ENCODE data around the gene SERPINA5. TPM values are rescaled to one million over a fixed set of nuclear protein-coding genes. Genes with fewer than 3 reads are reported as not detected.

SERPINA5 gene
- total RNA-seq, 4 donors from 2014 or later: 2.3 to 8.4 (median 3.7) TPM

DNA sequence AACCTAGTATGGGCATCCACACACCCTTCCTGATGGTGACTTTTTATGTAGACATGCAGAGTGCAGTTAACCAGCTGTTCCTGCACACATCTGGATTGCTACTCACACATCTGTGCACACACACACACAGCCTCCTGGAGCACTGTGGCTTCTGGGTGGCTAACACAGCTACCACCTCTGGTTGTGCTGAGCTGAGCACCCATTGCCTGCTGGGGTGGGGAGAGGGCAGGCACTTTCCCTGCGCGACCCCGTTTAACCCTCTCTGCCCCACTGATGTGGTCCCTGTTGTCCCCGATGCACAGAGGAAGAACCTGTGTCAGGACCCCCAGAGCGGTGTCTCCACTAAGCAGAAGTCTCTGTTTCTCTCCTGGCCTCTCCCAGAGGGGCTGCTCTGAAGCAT is 16.6 kb downstream of the SERPINA5 start:
- Histone ChIP-seq H3K4me1 (peaks cover 0 to 43% (median 21%) of the 10 kb centered on the region in 3 donors), H3K9me3 (no peaks in the 10 kb centered on the region), H3K4me3 (no peak overlapping the region), H3K36me3 (no peaks in the 10 kb centered on the region), H3K27ac (no peak overlapping the region), H3K27me3 (no peaks in the 10 kb centered on the region)
- no peak for TF ChIP-seq CTCF (IDR thresholded peaks at IDR 0.05)
- TF ChIP-seq POLR2A (IDR thresholded peaks at IDR 0.05): no peak
- no peak for TF ChIP-seq POLR2AphosphoS5 (IDR thresholded peaks at IDR 0.05)
- TF ChIP-seq EP300 (IDR thresholded peaks at IDR 0.05): no peak
- 93% methylated on average over 3 of the region's 5 CpGs; no CpG with 5 or more reads in 1 of the 2 donors for WGBS, 2 donors (ENCODE audit: low coverage in 1 of 2)
- ATAC-seq: no peak

- peaks cover 0 to 46% (median 21%) of the 10 kb centered on the region in 3 donors for H3K4me1 ChIP-seq
- WGBS, 2 donors (ENCODE audit: low coverage in 1 of 2): 43 to 50% methylated on average over 1 to 2 of the region's 7 CpGs
- no peak overlapping the region for H3K4me3 ChIP-seq
- H3K27ac ChIP-seq: peak overlapping the region in 3 of 4 donors; percentile 68 to 74 (median 72)
- H3K36me3 ChIP-seq: no peaks in the 10 kb centered on the region
- no peak for TF ChIP-seq POLR2AphosphoS5 (IDR thresholded peaks at IDR 0.05)
- TF ChIP-seq EP300 (IDR thresholded peaks at IDR 0.05): no peak
- TF ChIP-seq CTCF (IDR thresholded peaks at IDR 0.05): no peak
- TF ChIP-seq POLR2A (IDR thresholded peaks at IDR 0.05): no peak
- no peak for ATAC-seq
- no peaks in the 10 kb centered on the region for H3K9me3 ChIP-seq
- no peaks in the 10 kb centered on the region for H3K27me3 ChIP-seq
Observed at GRCh38 chr14:94598506-94598815, 17.2 kb downstream of the SERPINA5 start.

DNA sequence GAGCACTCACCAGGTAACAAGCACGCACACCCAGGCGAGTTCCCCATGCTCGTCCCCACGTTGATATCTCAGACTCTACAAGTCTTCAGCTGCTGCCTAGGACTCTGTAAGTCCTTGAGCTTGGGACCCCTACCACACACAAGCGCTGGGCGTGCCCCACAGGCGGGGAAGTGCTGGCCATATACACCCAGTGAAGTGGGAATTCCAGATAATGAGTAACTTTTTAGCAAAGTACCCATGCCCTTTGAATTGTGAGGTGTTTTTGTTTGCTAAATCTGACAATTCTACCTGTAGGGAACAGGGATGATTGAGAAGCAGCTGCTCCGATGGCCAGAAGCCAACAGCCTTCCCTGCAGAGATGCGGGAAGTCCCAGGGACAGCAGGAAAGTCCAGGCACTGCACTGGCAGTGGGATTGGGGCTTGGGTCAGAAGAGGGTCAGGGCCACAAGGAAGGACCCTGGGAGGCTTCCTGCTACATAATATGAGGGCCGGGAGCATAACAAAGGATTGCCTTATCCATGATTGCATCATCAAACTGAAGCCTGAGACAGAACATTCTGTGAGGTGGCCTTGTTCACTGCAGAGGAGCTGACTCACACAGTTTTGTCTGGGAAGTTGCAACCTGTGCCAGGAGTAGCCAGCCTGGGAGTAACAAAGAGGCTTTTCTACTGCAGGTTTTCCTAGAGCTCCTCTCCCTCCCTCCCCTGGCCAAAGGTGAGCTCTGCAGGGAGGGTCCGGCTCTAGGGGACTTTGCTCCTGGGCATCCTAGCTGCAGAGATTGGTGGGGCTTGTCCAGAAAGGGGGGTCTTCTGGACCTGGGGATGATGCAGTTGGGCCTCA is 17.8 kb downstream of the SERPINA5 start:
- ATAC-seq: peak; percentile 80
- 38% methylated on average over 3 of the region's 11 CpGs; no CpG with 5 or more reads in 1 of the 2 donors for WGBS, 2 donors (ENCODE audit: low coverage in 1 of 2)
- H3K4me1 ChIP-seq: peaks cover 0 to 46% (median 21%) of the 10 kb centered on the region in 3 donors
- TF ChIP-seq POLR2A (IDR thresholded peaks at IDR 0.05): no peak
- TF ChIP-seq CTCF (IDR thresholded peaks at IDR 0.05): peak in 1 of 4 experiments; percentile 27
- no peak for TF ChIP-seq EP300 (IDR thresholded peaks at IDR 0.05)
- peak; percentile 93 for TF ChIP-seq POLR2AphosphoS5 (IDR thresholded peaks at IDR 0.05)
- no peaks in the 10 kb centered on the region for H3K36me3 ChIP-seq
- H3K27me3 ChIP-seq: no peaks in the 10 kb centered on the region
- peak overlapping the region; percentile 39 to 74 (median 70) for H3K27ac ChIP-seq
- H3K4me3 ChIP-seq: no peak overlapping the region
- H3K9me3 ChIP-seq: no peaks in the 10 kb centered on the region

GRCh38 chr14:94599656-94600004 is 18.4 kb downstream of the SERPINA5 start:
- Histone ChIP-seq H3K27ac (peak overlapping the region; percentile 39 to 74 (median 70)), H3K27me3 (no peaks in the 10 kb centered on the region), H3K4me1 (peaks cover 0 to 46% (median 21%) of the 10 kb centered on the region in 3 donors), H3K9me3 (no peaks in the 10 kb centered on the region), H3K36me3 (no peaks in the 10 kb centered on the region), H3K4me3 (no peak overlapping the region)
- WGBS, 2 donors (ENCODE audit: low coverage in 1 of 2): 0 to 46% methylated on average over 1 to 3 of the region's 3 CpGs
- no peak for TF ChIP-seq CTCF (IDR thresholded peaks at IDR 0.05)
- ATAC-seq: no peak

DNA sequence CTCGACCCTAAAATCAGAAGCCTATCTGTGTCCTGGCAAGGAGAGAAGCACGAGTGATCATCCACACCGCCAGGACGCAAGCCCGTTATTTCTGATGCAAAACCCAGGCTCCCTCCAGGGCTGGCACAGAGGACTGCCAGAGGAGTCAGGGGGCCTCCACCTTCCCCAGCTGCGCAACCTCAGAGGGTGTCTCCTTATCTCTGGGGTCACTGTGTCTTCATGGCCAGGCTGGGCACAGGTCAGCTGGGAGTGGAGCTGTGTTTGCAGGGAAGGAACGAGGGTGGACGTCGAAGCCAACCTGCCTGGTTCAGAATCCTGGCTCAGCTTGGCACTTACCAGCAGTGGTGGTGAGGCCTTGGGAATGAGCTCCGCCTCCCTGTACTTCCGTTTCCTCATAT is 18.9 kb downstream of the SERPINA5 start:
- Histone ChIP-seq H3K27ac (peak overlapping the region in 3 of 4 donors; percentile 68 to 74 (median 72)), H3K4me1 (peaks cover 0 to 46% (median 21%) of the 10 kb centered on the region in 3 donors), H3K27me3 (no peaks in the 10 kb centered on the region), H3K36me3 (no peaks in the 10 kb centered on the region), H3K4me3 (no peak overlapping the region), H3K9me3 (no peaks in the 10 kb centered on the region)
- WGBS, 2 donors (ENCODE audit: low coverage in 1 of 2): 71% methylated on average over 4 of the region's 11 CpGs; no CpG with 5 or more reads in 1 of the 2 donors
- TF ChIP-seq EP300 (IDR thresholded peaks at IDR 0.05) (no peak), CTCF (IDR thresholded peaks at IDR 0.05) (no peak), POLR2AphosphoS5 (IDR thresholded peaks at IDR 0.05) (no peak), POLR2A (IDR thresholded peaks at IDR 0.05) (no peak)
- ATAC-seq: no peak

All from gastroesophageal sphincter (tissue), 4 donors.